Measurements from ENCODE around the gene DMD.

DNA sequence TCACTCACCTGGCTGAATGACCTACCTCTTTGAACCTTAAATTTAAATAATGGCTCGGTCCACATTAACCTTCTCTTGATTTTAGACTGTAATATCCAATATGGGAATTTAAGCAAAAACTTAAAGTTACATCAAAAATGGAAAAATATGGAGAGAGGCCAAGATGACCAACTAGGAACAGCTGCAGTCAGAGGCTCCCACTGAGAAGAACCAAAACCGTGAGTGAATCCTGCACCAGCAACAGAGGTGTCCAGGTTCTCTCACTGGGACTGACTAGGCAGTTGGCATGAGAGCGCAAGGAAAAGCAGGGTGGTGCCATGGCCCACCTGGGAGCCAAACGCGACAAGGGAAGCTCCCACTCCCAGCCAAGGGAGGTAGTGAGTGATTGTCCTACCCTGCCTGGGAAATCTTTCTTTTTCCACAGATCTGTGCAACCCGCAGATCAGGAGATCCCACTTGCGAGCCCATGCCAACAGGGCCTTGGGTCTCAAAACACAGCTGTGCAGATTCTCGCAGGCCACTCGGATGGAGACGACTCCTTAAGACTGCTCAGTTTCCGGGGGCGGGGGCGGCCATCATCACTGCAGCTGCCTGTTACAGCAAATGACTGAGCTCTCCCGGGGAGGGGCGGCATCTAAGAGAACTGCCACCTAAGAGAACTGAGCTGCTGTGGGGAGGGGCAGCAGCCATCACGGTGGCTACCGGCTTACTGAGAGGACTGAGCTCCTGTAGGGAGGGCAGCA lies 343.4 kb downstream of the DMD start:
- TF ChIP-seq, protein P1, sequence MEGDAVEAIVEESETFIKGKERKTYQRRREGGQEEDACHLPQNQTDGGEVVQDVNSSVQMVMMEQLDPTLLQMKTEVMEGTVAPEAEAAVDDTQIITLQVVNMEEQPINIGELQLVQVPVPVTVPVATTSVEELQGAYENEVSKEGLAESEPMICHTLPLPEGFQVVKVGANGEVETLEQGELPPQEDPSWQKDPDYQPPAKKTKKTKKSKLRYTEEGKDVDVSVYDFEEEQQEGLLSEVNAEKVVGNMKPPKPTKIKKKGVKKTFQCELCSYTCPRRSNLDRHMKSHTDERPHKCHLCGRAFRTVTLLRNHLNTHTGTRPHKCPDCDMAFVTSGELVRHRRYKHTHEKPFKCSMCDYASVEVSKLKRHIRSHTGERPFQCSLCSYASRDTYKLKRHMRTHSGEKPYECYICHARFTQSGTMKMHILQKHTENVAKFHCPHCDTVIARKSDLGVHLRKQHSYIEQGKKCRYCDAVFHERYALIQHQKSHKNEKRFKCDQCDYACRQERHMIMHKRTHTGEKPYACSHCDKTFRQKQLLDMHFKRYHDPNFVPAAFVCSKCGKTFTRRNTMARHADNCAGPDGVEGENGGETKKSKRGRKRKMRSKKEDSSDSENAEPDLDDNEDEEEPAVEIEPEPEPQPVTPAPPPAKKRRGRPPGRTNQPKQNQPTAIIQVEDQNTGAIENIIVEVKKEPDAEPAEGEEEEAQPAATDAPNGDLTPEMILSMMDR (conservative IDR thresholded peaks at IDR 0.05): no peak
- no peak for TF ChIP-seq ZFX (IDR thresholded peaks at IDR 0.05)

Measured in C4-2B (cell line).